OCI-LY7 (cell line): ENCODE results near the gene MYF5.

Experiments used
- CTCF ChIP-seq: fragments of 200-600 bp; sonication (generic); conservative IDR thresholded peaks from 2 replicates; pipeline ENCODE4 v1.5.1; 2014; ENCODE audit warnings: mild to moderate bottlenecking, antibody characterized with exemption, low read length, moderate library complexity, mixed read lengths
- EZH2phosphoT487 ChIP-seq: fragments of 200-600 bp; sonication (generic); IDR thresholded peaks from 2 replicates; pipeline ENCODE4 v1.6.1; 2018; ENCODE audit warnings: low read depth, borderline replicate concordance, mild to moderate bottlenecking, mixed run types, antibody characterized with exemption, low read length, moderate library complexity, mixed read lengths

- TF ChIP-seq CTCF (no peak), EZH2phosphoT487 (no peak)
These were observed 37.2 kb upstream of the MYF5 start for GRCh38 chr12:80679346-80680131.
